ENCODE data around the gene BTG3. TPM values are rescaled to one million over a fixed set of nuclear protein-coding genes. Genes with fewer than 3 reads are reported as not detected.

BTG3 gene
- total and polyA plus RNA-seq, 9 of the 15 experiments (the other 6 are each of a cell fraction or from before 2014, with no cell fraction given): 11.7 to 43.0 (median 29.7) TPM

GRCh38 chr21:17612023-17612564, 607 bp downstream of the BTG3 start (continued):
- TF ChIP-seq ZBTB33 (CRISPR knock-in tag; IDR thresholded peaks at IDR 0.05): no peak
- peak; percentile 33 for TF ChIP-seq FUS (optimal IDR thresholded peaks at IDR 0.05; ENCODE audit: low read depth, low read length)
- TF ChIP-seq DMBX1 (CRISPR knock-in tag; IDR thresholded peaks at IDR 0.05; ENCODE audit: borderline replicate concordance): no peak
- no peak for TF ChIP-seq NFATC3 (IDR thresholded peaks at IDR 0.05)
- TF ChIP-seq TAL1 (IDR thresholded peaks at IDR 0.05): no peak
- TF ChIP-seq CHD1 (IDR thresholded peaks at IDR 0.05; ENCODE audit: low read length): peak; percentile 42
- no peak for TF ChIP-seq ZBTB26 (CRISPR knock-in tag; IDR thresholded peaks at IDR 0.05)
- TF ChIP-seq RBBP5 (IDR thresholded peaks at IDR 0.05; ENCODE audit: borderline replicate concordance, insufficient read depth, low read length, poor library complexity, severe bottlenecking): peak; percentile 13
- no peak for TF ChIP-seq NFYB (IDR thresholded peaks at IDR 0.05; ENCODE audit: extremely low read depth, insufficient read length)
- no peak for TF ChIP-seq CCAR2 (IDR thresholded peaks at IDR 0.05; ENCODE audit: low read depth, low read length)
- TF ChIP-seq RBM14 (IDR thresholded peaks at IDR 0.05; ENCODE audit: borderline replicate concordance, insufficient read depth, low read depth, low read length): peak; percentile 95; the same call in 1 of the 2 replicates
- no peak for TF ChIP-seq ZNF518B (CRISPR knock-in tag; IDR thresholded peaks at IDR 0.05)
- no peak for TF ChIP-seq ZNF280A (IDR thresholded peaks at IDR 0.05; ENCODE audit: low read depth, partially characterized antibody)
- TF ChIP-seq ARID4B (CRISPR knock-in tag; IDR thresholded peaks at IDR 0.05): no peak

Measured in K562 (cell line).